GM23248 (cell line): ENCODE results near the gene SKOR2.

Experiments
- EZH2 ChIP-seq: fragments of 200-600 bp; sonication (generic); IDR thresholded peaks from 2 replicates; pipeline ENCODE4 v1.6.1; 2018; ENCODE audit warnings: antibody characterized with exemption, mild to moderate bottlenecking; ENCODE audit not compliant: insufficient read depth, poor library complexity, severe bottlenecking
- EZH2phosphoT487 ChIP-seq: fragments of 200-600 bp; sonication (generic); IDR thresholded peaks from 2 replicates; pipeline ENCODE4 v1.6.1; 2018; ENCODE audit warnings: antibody characterized with exemption, moderate library complexity, mild to moderate bottlenecking, low read depth; ENCODE audit not compliant: insufficient read depth

GRCh38 chr18:47288741-47289140 is 37.3 kb upstream of the SKOR2 start:
- TF ChIP-seq EZH2, result no peak
- no peak for TF ChIP-seq EZH2phosphoT487
